Transverse colon (tissue), 4 donors: ENCODE data around the gene DBX1. TPM values are rescaled to one million over a fixed set of nuclear protein-coding genes. Genes with fewer than 3 reads are reported as not detected.

ENCODE experiments used
- DNase-seq: peaks from one replicate; pipeline ENCODE4 v3.0.0-alpha.2; 2019
- H3K27ac ChIP-seq, 4 donors: fragments of 200-600 bp; sonication (generic); 2 replicates each; pipeline ENCODE4 v1.5.1; 2016 to 2018; ENCODE audit warnings: inconsistent platforms in 4 of 4
- H3K27me3 ChIP-seq: fragments of 200-600 bp; sonication (generic); 2 replicates; pipeline ENCODE4 v1.5.1; 2017; ENCODE audit warnings: inconsistent platforms
- H3K36me3 ChIP-seq, 4 donors: fragments of 200-600 bp; sonication (generic); 2 replicates each; pipeline ENCODE4 v1.5.1; 2017 to 2019; ENCODE audit warnings: inconsistent platforms in 4 of 4
- H3K4me1 ChIP-seq, 4 donors: fragments of 200-600 bp; sonication (generic); 2 replicates each; pipeline ENCODE4 v1.5.1; 2017 to 2020; ENCODE audit warnings: inconsistent platforms in 4 of 4
- H3K4me3 ChIP-seq, 4 donors: fragments of 200-600 bp; sonication (generic); 1 replicate in 1 of 4; 2 replicates in 3 of 4; pipeline versions ENCODE4 v1.5.1 to v1.6.1; 2017 to 2019; ENCODE audit warnings: inconsistent platforms in 4 of 4
- H3K9me3 ChIP-seq, 2 donors: fragments of 200-600 bp; sonication (generic); 2 replicates each; pipeline ENCODE4 v1.5.1; 2017 to 2019; ENCODE audit warnings: inconsistent platforms in 2 of 2
- CTCF ChIP-seq, 5 experiments: fragments of 200-600 bp in 3 of 5; fragments of 450-650 bp in 2 of 5; sonication (generic) in 3 of 5; IDR thresholded peaks; 1 replicate in 2 of 5; 2 replicates in 3 of 5; pipeline ENCODE4 v1.5.1; 2016 to 2017; ENCODE audit warnings: antibody characterized with exemption in 5 of 5, inconsistent platforms in 3 of 5, mild to moderate bottlenecking in 2 of 5, moderate library complexity in 1 of 5
- EP300 ChIP-seq: sonication (generic); formaldehyde crosslinking; IDR thresholded peaks from one replicate; pipeline ENCODE4 v1.6.1; 2017; ENCODE audit warnings: antibody characterized with exemption, low read depth
- POLR2A ChIP-seq: fragments of 450-650 bp; IDR thresholded peaks from one replicate; pipeline ENCODE4 v1.6.1; 2016; ENCODE audit warnings: antibody characterized with exemption, mild to moderate bottlenecking, moderate library complexity
- POLR2AphosphoS5 ChIP-seq, 3 donors: sonication (generic); formaldehyde crosslinking; IDR thresholded peaks; one replicate each; pipeline ENCODE4 v1.6.1; 2016; ENCODE audit warnings: antibody characterized with exemption in 3 of 3
- WGBS, 2 donors: methylation state at CpG; one replicate each; pipeline ENCODE4 v1.1.5; 2018; ENCODE audit warnings: low coverage in 1 of 2; 5-methylcytosine and 5-hydroxymethylcytosine counted together
- in situ Hi-C, 4 donors: fragments of 200-750 bp; cut with MboI; loops; one replicate each; pipeline versions ENCODE4 v1.15.0 to v1.15.1; 2017; ENCODE audit warnings: low sequenced_read_pairs in 3 of 4, low pct_ligation_motif_present in 1 of 4, low pct_unique_long_range_greater_than_20kb in 1 of 4
- intact Hi-C: fragments of 100-400 bp; cut with DNase I; formaldehyde crosslinking; loops from one replicate; pipeline ENCODE4 v1.15.1; 2023; ENCODE audit warnings: low total_unique reads
- total RNA-seq, 4 donors: library from RNA; depleted of rRNA; stranded (reverse); fragments of >200 nt; gene quantifications; one replicate each; pipeline ENCODE4 v1.1.0, GENCODE V29; 2016

The DBX1 gene
- total RNA-seq, 4 donors from 2014 or later = not detected

GRCh38 chr11:20118209-20118608 is 42.1 kb downstream of the DBX1 start:
- TF ChIP-seq POLR2AphosphoS5 (IDR thresholded peaks at IDR 0.05) (no peak), POLR2A (no peak), EP300 (no peak), CTCF (IDR thresholded peaks at IDR 0.05) (no peak)
- no peaks in the 10 kb centered on the region for H3K27me3 ChIP-seq
- no peaks in the 10 kb centered on the region for H3K9me3 ChIP-seq
- 85 to 93% methylated on average over 6 to 15 of the region's 15 CpGs for WGBS, 2 donors
- H3K36me3 ChIP-seq = peaks cover 0 to 6% (median 0%) of the 10 kb centered on the region in 4 donors
- H3K27ac ChIP-seq = no peak overlapping the region
- H3K4me1 ChIP-seq = peaks cover 0 to under 1% (median 0%) of the 10 kb centered on the region in 4 donors
- no peak overlapping the region for H3K4me3 ChIP-seq
- no peak for DNase-seq
- in situ Hi-C loops = loop anchor here in 1 of 4 donors (25.0 kb wide), 1 partner anchor 156 kb away; no protein-coding TSS in a partner anchor
- intact Hi-C loops = no loop called here

- peak overlapping the region in 3 of 4 donors; percentile 19 to 54 (median 32) for H3K27ac ChIP-seq
Measured at GRCh38 chr11:20117291-20117690, 43.0 kb downstream of the DBX1 start.

GRCh38 chr11:20116825-20117224 is 43.5 kb downstream of the DBX1 start:
- DNase-seq = no peak
- 0 to 60% methylated on average over 1 of the region's 1 CpG for WGBS, 2 donors
- Histone ChIP-seq H3K9me3 (no peaks in the 10 kb centered on the region), H3K27me3 (no peaks in the 10 kb centered on the region), H3K4me3 (no peak overlapping the region), H3K27ac (peak overlapping the region in 3 of 4 donors; percentile 19 to 54 (median 32)), H3K36me3 (peaks cover 0 to 6% (median 0%) of the 10 kb centered on the region in 4 donors), H3K4me1 (peaks cover 9 to 14% (median 12%) of the 10 kb centered on the region in 4 donors)
- intact Hi-C loops = no loop called here
- in situ Hi-C loops = loop anchor here in 1 of 4 donors (25.0 kb wide), 1 partner anchor 155 kb away; no protein-coding TSS in a partner anchor
- TF ChIP-seq CTCF (IDR thresholded peaks at IDR 0.05) = no peak
- TF ChIP-seq POLR2AphosphoS5 (IDR thresholded peaks at IDR 0.05) = peak in 2 of 3 donors; percentile 35 to 47
- no peak for TF ChIP-seq POLR2A
- TF ChIP-seq EP300 = no peak

More at GRCh38 chr11:20117291-20117690, 43.0 kb downstream of the DBX1 start:
- WGBS, 2 donors = 48 to 83% methylated on average over 2 to 5 of the region's 5 CpGs
- peaks cover 0 to 6% (median 0%) of the 10 kb centered on the region in 4 donors for H3K36me3 ChIP-seq
- H3K4me3 ChIP-seq = no peak overlapping the region
- in situ Hi-C loops (loop anchor here in 1 of 4 donors (25.0 kb wide), 1 partner anchor 155 kb away; no protein-coding TSS in a partner anchor), intact Hi-C loops (no loop called here)
- peaks cover 5 to 10% (median 7%) of the 10 kb centered on the region in 4 donors for H3K4me1 ChIP-seq
- H3K9me3 ChIP-seq = no peaks in the 10 kb centered on the region
- no peak for DNase-seq
- TF ChIP-seq POLR2AphosphoS5 (IDR thresholded peaks at IDR 0.05) = no peak
- TF ChIP-seq POLR2A = no peak
- no peak for TF ChIP-seq CTCF (IDR thresholded peaks at IDR 0.05)
- no peak for TF ChIP-seq EP300
- no peaks in the 10 kb centered on the region for H3K27me3 ChIP-seq

GRCh38 chr11:20114588-20114987 is 45.7 kb downstream of the DBX1 start:
- peaks cover 14 to 25% (median 18%) of the 10 kb centered on the region in 4 donors for H3K4me1 ChIP-seq
- peaks cover 0 to 6% (median 0%) of the 10 kb centered on the region in 4 donors for H3K36me3 ChIP-seq
- TF ChIP-seq POLR2A (no peak), CTCF (IDR thresholded peaks at IDR 0.05) (no peak), POLR2AphosphoS5 (IDR thresholded peaks at IDR 0.05) (no peak), EP300 (no peak)
- H3K4me3 ChIP-seq = no peak overlapping the region
- DNase-seq = no peak
- 98% methylated on average over 7 of the region's 10 CpGs; no CpG with 5 or more reads in 1 of the 2 donors for WGBS, 2 donors
- no peak overlapping the region for H3K27ac ChIP-seq
- in situ Hi-C loops (loop anchor here in 1 of 4 donors (25.0 kb wide), 1 partner anchor 152 kb away; no protein-coding TSS in a partner anchor), intact Hi-C loops (no loop called here)
- H3K9me3 ChIP-seq = no peaks in the 10 kb centered on the region
- no peaks in the 10 kb centered on the region for H3K27me3 ChIP-seq
